Osteocyte (in vitro differentiated cells): ENCODE measurements around the gene GMDS. TPM values are rescaled to one million over a fixed set of nuclear protein-coding genes. Genes with fewer than 3 reads are reported as not detected.

Experiments used
- DNase-seq: peaks from one replicate; pipeline ENCODE4 v3.0.0; 2021; ENCODE audit warnings: mixed read lengths; ENCODE audit not compliant: unreplicated experiment; ENCODE audit errors: extremely low spot score
- H3K27ac Mint-ChIP-seq: one replicate; pipeline ENCODE4 v1.8.0; 2021; ENCODE audit warnings: mild to moderate bottlenecking, mixed read lengths; ENCODE audit not compliant: unreplicated experiment
- H3K27me3 Mint-ChIP-seq: one replicate; pipeline ENCODE4 v1.8.0; 2021; ENCODE audit warnings: mixed read lengths; ENCODE audit not compliant: unreplicated experiment
- H3K36me3 Mint-ChIP-seq: one replicate; pipeline ENCODE4 v1.8.0; 2021; ENCODE audit warnings: mixed read lengths; ENCODE audit not compliant: unreplicated experiment
- H3K4me1 Mint-ChIP-seq: one replicate; pipeline ENCODE4 v1.8.0; 2021; ENCODE audit warnings: mixed read lengths; ENCODE audit not compliant: unreplicated experiment
- H3K4me3 Mint-ChIP-seq: one replicate; pipeline ENCODE4 v1.8.0; 2021; ENCODE audit warnings: mild to moderate bottlenecking, moderate library complexity, mixed read lengths; ENCODE audit not compliant: unreplicated experiment
- H3K9me3 Mint-ChIP-seq: one replicate; pipeline ENCODE4 v1.8.0; 2021; ENCODE audit warnings: mixed read lengths; ENCODE audit not compliant: unreplicated experiment
- total RNA-seq: library from RNA; stranded (reverse); gene quantifications from 2 replicates; pipeline ENCODE4 v1.2.1, GENCODE V29; 2021
- TF ChIP-seq, protein P1 (sequence below): fragments of 200-600 bp; sonication (generic); IDR thresholded peaks from 2 replicates; pipeline ENCODE4 v1.5.0; 2021; ENCODE audit warnings: antibody characterized with exemption, mild to moderate bottlenecking, moderate library complexity

Gene GMDS
- total RNA-seq, 1 donor from 2014 or later = 30.7 TPM

DNA sequence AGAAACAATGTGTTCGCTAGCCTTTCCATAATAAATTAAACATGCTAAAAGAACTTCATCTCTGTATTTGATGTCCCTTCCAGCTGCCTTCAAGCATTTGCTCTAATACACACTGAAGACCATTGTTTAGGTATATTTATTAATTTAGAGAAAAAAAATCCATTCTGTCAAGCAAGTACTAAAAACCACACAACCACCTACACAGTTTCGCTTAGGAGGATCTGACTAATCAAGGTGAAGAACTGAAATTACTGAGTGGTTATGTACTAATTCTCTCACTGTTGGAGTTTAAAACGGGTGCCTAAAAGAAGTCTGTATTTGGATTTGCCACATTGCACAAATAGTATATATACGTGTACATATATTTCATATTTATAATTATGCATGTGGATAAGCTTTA is 58.9 kb downstream of the GMDS start:
- H3K27me3 Mint-ChIP-seq = no peaks in the 10 kb centered on the region
- peaks cover 10% of the 10 kb centered on the region for H3K4me1 Mint-ChIP-seq
- H3K36me3 Mint-ChIP-seq = no peaks in the 10 kb centered on the region
- no peak for DNase-seq
- H3K27ac Mint-ChIP-seq = no peak overlapping the region
- TF ChIP-seq, protein P1, sequence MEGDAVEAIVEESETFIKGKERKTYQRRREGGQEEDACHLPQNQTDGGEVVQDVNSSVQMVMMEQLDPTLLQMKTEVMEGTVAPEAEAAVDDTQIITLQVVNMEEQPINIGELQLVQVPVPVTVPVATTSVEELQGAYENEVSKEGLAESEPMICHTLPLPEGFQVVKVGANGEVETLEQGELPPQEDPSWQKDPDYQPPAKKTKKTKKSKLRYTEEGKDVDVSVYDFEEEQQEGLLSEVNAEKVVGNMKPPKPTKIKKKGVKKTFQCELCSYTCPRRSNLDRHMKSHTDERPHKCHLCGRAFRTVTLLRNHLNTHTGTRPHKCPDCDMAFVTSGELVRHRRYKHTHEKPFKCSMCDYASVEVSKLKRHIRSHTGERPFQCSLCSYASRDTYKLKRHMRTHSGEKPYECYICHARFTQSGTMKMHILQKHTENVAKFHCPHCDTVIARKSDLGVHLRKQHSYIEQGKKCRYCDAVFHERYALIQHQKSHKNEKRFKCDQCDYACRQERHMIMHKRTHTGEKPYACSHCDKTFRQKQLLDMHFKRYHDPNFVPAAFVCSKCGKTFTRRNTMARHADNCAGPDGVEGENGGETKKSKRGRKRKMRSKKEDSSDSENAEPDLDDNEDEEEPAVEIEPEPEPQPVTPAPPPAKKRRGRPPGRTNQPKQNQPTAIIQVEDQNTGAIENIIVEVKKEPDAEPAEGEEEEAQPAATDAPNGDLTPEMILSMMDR = no peak
- no peak overlapping the region for H3K4me3 Mint-ChIP-seq
- no peaks in the 10 kb centered on the region for H3K9me3 Mint-ChIP-seq

DNA sequence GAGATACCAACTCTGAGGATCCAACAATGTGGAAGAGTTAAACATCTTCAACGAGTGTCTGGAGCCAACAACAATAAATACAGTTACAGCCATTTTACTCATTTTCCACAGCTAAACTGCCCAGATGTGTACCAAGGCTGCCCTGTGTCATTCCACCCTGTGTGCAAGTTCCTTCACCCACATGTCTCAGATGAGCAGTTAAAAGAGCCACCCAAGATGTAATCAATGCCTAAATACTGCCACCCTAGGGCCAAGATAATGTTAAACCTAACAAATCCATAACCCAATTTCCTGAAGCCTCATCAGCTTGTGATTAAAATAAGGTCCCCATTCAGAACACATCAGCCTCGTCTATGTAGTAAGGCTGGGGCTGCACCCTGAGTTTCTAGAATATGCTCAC is 59.9 kb downstream of the GMDS start:
- H3K27me3 Mint-ChIP-seq = no peaks in the 10 kb centered on the region
- no peaks in the 10 kb centered on the region for H3K9me3 Mint-ChIP-seq
- TF ChIP-seq, protein P1 = no peak
- no peaks in the 10 kb centered on the region for H3K36me3 Mint-ChIP-seq
- no peak for DNase-seq
- no peak overlapping the region for H3K4me3 Mint-ChIP-seq
- H3K4me1 Mint-ChIP-seq = peaks cover 15% of the 10 kb centered on the region
- no peak overlapping the region for H3K27ac Mint-ChIP-seq

DNA sequence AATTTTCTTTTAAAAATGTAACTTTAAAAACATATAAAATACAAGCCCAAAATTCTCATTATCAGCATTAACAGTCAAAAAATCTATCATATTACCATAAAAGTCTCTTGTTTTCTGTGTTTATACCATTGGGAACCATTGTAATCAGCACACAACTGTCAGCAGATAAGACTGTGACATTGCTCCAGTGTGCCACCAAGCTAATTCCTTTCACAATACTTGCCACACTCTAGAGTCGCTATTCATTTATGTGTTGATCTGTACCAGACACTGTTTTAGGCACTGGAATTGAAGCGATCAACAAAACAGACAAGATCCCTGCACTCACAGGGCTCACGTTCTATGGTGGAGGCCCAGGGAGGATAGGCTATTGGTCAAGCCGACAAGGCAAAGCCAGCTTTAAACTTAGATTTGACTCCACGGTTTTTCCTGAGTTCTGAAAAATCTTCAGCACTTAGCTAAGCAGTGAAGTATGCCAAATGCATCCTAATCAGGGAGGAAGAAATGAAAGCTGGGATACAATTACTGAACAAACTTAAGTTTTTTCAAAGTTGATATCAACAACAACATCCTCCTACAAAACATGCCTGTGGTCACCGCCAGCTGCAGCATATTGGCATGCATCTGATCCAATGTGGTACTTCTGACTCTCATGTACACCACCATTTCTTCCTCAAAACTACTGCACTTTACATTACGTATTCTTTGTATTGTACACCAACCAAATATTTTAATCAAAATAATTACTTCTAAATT is 60.5 kb downstream of the GMDS start:
- no peak for DNase-seq
- H3K4me1 Mint-ChIP-seq = peaks cover 15% of the 10 kb centered on the region

DNA sequence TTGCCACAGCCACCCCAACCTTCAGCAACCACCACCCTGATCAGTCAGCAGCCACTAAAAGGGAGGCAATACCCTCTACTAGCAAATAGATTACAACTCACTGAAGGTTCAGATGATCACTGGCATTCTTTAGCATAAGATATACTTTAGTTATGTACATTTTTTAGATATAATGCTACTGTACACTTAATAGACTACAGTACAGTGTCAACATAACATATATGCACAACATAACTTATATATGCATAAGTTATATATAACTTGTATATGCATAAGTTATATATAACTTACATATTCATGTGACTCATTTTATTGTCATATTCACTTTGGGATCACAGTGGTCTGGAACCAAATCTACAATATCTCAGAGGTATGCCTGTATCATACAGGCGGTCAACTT is 61.7 kb downstream of the GMDS start:
- no peak overlapping the region for H3K4me3 Mint-ChIP-seq
- no peaks in the 10 kb centered on the region for H3K9me3 Mint-ChIP-seq
- H3K4me1 Mint-ChIP-seq = peaks cover 9% of the 10 kb centered on the region
- H3K27ac Mint-ChIP-seq = no peak overlapping the region
- TF ChIP-seq, protein P1 = no peak
- DNase-seq = no peak
- H3K36me3 Mint-ChIP-seq = no peaks in the 10 kb centered on the region
- H3K27me3 Mint-ChIP-seq = no peaks in the 10 kb centered on the region

More for the DNA sequence above, 60.5 kb downstream of the GMDS start:
- no peak overlapping the region for H3K27ac Mint-ChIP-seq
- no peak overlapping the region for H3K4me3 Mint-ChIP-seq
- TF ChIP-seq, protein P1 = no peak
- no peaks in the 10 kb centered on the region for H3K9me3 Mint-ChIP-seq
- no peaks in the 10 kb centered on the region for H3K36me3 Mint-ChIP-seq
- no peaks in the 10 kb centered on the region for H3K27me3 Mint-ChIP-seq

DNA sequence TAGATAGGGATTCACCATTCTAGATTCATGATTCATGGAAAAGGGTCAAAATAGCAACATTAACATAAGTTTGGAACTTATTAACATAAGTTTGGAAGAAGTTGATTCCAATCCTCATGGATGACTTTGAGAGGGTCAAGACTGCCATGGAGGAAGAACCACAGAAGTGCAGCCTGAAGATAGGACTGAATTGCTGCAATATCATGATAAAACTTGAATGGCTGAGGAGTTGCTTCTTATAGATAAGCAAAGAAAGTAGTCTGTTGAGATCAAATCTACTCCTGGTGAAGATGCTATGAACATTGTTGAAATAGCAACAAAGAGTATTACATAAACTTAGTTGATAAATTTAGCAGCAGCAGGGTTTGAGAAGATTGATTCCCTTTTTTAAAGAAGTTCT is 62.2 kb downstream of the GMDS start:
- DNase-seq = no peak
- no peaks in the 10 kb centered on the region for H3K9me3 Mint-ChIP-seq
- H3K4me1 Mint-ChIP-seq = peaks cover 9% of the 10 kb centered on the region
- no peaks in the 10 kb centered on the region for H3K27me3 Mint-ChIP-seq
- no peak overlapping the region for H3K27ac Mint-ChIP-seq
- H3K4me3 Mint-ChIP-seq = no peak overlapping the region
- TF ChIP-seq, protein P1 = no peak
- no peaks in the 10 kb centered on the region for H3K36me3 Mint-ChIP-seq
